Measurements from ENCODE around the gene GFER.
"Not testable (repeated sequence)": the region's sequence is repeated elsewhere in the genome, so short reads cannot be mapped to it uniquely, and the experiment has no call there.

GFER gene

DNA sequence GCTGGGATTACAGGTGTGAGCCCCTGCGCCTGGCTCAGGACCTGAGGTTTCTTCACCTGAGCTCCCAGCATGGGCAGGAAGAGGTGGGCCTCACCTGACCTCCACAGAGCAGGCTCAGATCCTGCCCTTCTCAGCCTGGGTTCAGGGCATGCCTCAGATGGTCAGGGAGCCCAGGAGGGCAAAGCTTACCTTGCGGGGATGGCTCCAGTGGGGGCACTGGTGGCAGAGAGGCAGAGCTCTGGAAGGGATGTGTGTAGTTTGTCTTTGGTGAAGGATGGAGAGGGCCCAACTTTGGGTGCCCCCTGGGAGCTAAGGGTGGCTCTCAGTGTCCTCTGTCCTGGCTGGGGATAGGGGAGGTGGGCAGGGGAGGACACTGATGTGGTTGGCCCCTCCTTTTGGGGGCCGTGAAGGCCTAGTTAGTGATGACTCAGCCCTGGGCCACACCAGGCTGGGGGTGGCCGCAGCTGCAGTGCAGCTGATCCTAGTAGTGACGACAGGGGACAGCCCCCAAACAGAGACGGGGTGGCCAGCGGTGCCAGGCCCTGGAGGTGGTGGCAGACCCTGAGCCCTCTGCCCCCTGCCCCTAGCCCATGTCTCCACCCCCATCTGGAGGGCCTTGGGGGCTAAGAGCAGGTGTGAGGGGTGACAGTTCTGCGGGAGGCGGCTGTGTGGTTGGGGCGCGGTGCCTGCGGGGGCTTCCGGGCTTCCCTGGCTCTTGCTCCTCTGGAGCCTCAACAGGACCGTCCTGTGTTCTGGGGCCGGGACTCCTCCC is 48.5 kb downstream of the GFER start:
- no peak for TF ChIP-seq ZFX (IDR thresholded peaks at IDR 0.05)
- TF ChIP-seq, protein P1, sequence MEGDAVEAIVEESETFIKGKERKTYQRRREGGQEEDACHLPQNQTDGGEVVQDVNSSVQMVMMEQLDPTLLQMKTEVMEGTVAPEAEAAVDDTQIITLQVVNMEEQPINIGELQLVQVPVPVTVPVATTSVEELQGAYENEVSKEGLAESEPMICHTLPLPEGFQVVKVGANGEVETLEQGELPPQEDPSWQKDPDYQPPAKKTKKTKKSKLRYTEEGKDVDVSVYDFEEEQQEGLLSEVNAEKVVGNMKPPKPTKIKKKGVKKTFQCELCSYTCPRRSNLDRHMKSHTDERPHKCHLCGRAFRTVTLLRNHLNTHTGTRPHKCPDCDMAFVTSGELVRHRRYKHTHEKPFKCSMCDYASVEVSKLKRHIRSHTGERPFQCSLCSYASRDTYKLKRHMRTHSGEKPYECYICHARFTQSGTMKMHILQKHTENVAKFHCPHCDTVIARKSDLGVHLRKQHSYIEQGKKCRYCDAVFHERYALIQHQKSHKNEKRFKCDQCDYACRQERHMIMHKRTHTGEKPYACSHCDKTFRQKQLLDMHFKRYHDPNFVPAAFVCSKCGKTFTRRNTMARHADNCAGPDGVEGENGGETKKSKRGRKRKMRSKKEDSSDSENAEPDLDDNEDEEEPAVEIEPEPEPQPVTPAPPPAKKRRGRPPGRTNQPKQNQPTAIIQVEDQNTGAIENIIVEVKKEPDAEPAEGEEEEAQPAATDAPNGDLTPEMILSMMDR (conservative IDR thresholded peaks at IDR 0.05), result no peak
- no peak overlapping the region for H3K27ac ChIP-seq

GRCh38 chr16:2033057-2033908 is 49.3 kb downstream of the GFER start:
- H3K27ac ChIP-seq, result no peak overlapping the region
- TF ChIP-seq, protein P1 (conservative IDR thresholded peaks at IDR 0.05), result no peak
- TF ChIP-seq ZFX (IDR thresholded peaks at IDR 0.05), result no peak

GRCh38 chr16:2033909-2034695 is 50.1 kb downstream of the GFER start:
- H3K27ac ChIP-seq, result not testable (repeated sequence)

DNA sequence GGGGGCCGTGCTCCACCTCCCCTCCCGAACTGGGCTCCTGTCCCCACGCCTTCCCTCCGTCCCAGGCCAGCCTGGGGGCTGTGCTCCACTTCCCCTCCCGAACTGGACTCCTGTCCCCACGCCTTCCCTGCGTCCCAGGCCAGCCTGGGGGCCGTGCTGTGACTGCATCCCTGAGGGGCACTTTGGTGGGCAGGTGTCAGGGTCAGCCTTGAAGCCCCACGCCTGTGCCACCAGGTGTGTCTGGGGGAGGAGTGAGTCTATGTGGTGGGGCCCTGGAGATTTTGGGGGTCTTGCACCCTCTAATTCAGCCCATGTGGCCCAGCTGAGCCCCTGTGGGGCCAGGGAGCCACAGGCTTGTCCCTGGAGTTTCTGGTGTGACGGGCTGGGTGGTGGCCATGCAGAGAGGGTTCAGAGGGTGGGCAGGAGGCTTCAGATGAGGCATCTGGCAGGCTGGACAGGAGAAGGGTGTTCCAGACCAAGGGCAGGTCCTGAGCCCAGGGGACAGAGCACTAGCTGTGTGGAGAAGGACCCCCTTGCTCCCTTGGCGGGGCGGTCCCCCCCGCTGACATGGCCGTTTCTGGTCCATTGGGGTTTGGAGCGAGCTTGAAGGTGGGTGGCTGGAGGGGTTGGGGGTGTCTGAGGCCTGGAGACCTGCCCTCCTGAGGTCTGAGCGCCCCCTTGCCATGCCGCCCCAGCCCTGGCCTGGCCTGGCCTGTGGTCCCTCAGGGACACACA is 50.9 kb downstream of the GFER start:
- no peak for TF ChIP-seq ZFX (IDR thresholded peaks at IDR 0.05)
- TF ChIP-seq, protein P1 (conservative IDR thresholded peaks at IDR 0.05), result no peak

DNA sequence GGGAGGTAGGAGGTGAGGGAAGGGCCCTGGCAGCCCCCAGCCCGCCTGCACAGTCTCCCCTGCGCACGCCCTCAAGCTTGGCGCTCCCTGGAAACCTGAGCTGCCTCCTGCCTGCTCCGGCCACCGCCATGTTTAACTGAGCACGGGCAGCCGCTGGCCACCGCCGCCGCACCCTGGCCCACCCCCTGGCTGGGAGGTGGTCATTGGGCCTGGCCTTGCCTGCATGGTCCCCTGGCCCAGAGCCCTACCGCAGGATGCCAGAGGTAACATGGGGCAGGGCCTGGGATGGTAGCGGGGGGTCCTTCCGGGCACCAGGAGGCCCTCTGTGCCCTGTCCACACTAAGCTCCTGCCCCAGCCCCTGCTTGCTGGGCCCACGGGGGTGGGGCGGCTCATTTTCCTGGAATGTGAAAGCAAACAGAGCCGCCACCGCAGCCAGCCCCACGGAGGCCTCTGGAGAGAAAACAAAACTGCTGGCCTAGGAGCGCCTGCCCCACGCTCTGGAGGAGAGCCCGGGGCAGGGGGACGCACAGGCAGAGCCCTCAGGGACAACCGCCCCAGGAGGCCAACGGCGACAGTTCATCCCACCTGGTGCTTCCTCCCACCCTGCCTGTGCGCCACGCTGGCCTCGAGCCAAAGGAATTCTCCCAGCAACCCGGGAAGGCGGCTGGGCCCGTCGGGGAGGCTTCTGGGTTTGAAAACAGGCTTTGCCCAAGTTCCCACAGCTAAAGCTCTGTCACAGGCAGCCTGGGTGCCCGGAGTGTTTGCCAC is 51.6 kb downstream of the GFER start:
- TF ChIP-seq, protein P1 (conservative IDR thresholded peaks at IDR 0.05), result no peak
- TF ChIP-seq ZFX (IDR thresholded peaks at IDR 0.05), result no peak
- no peak overlapping the region for H3K27ac ChIP-seq

More for the DNA sequence above, 50.9 kb downstream of the GFER start:
- no peak overlapping the region for H3K27ac ChIP-seq

- TF ChIP-seq, protein P1 (conservative IDR thresholded peaks at IDR 0.05), result no peak
- no peak for TF ChIP-seq ZFX (IDR thresholded peaks at IDR 0.05)
- H3K27ac ChIP-seq, result no peak overlapping the region
These were observed 52.4 kb downstream of the GFER start for GRCh38 chr16:2036200-2036966.

Data from C4-2B (cell line).